Measurements from ENCODE around the gene TEFM.
A peak's percentile ranks its signal among the peaks of the same experiment; 100 is the strongest.
"Not testable (repeated sequence)": the region's sequence is repeated elsewhere in the genome, so short reads cannot be mapped to it uniquely, and the experiment has no call there.

The TEFM gene

DNA sequence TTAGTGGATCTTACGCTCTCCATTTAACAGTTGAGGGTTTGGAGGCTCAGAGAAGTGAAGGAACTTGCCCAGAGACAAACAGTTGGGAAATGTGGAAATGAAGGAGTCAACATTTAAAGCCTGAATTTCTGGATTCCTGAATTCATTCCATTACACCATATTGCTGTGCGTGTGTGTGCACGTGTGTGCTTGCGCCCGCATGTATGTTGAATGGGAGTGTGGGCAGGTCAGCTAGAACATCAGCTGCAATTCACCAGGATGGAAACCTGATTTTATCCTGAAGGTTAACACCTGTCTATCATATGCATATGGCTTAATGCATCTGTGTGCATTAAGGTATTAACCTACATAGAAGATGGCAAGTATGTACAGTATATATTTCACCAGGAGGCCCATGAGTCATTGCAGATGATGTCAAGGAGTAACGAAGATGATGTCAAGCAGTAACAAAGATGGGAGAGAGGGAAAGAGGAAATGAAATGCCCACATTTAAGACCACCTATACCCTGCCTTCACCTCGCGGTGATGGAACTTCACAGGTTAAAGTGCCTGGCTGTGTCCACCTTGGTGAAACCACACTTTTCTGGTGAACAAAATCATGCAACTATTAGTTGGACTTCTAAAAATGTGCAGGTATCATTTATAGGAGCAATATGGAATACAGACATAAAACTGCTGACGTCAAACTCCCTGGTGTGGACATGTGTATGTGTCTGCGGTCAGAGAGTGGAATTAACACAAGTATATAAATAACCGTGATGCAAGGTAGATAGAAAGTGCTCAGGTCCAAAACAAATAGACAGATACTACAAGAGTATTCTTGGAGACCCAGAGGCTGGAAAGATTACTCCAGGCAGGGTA lies 14.9 kb upstream of the TEFM start:
- TF ChIP-seq, protein P1, sequence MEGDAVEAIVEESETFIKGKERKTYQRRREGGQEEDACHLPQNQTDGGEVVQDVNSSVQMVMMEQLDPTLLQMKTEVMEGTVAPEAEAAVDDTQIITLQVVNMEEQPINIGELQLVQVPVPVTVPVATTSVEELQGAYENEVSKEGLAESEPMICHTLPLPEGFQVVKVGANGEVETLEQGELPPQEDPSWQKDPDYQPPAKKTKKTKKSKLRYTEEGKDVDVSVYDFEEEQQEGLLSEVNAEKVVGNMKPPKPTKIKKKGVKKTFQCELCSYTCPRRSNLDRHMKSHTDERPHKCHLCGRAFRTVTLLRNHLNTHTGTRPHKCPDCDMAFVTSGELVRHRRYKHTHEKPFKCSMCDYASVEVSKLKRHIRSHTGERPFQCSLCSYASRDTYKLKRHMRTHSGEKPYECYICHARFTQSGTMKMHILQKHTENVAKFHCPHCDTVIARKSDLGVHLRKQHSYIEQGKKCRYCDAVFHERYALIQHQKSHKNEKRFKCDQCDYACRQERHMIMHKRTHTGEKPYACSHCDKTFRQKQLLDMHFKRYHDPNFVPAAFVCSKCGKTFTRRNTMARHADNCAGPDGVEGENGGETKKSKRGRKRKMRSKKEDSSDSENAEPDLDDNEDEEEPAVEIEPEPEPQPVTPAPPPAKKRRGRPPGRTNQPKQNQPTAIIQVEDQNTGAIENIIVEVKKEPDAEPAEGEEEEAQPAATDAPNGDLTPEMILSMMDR (IDR thresholded peaks at IDR 0.05; ENCODE audit: control insufficient read depth, extremely low read depth, insufficient read depth): no peak
- no peak for DNase-seq (ENCODE audit: low read depth)
- H3K4me3 ChIP-seq (ENCODE audit: low read depth, low read length): peak overlapping the region; percentile 46

DNA sequence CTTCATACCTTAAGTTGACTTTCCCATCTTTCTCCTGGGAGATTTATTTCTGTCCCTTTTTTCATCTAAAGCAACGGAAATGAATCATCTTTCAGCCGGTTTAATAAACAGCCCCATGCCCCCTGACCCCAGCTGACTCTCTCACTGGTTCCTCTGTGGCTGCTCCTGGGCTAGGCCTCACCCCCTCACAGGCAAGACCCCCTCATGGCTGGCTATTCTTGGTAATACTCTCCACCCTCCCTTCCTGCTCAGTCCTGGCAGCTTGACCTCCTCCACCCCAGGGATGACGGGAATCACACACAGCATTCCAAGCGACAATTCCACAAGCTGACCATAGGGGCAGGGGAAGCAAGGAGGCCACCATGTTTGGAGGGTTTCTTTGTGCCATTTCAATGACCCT lies 14.2 kb upstream of the TEFM start:
- no peak overlapping the region for H3K4me3 ChIP-seq (ENCODE audit: low read depth, low read length)
- TF ChIP-seq, protein P1 (IDR thresholded peaks at IDR 0.05; ENCODE audit: control insufficient read depth, extremely low read depth, insufficient read depth): no peak
- DNase-seq (ENCODE audit: low read depth): no peak

DNA sequence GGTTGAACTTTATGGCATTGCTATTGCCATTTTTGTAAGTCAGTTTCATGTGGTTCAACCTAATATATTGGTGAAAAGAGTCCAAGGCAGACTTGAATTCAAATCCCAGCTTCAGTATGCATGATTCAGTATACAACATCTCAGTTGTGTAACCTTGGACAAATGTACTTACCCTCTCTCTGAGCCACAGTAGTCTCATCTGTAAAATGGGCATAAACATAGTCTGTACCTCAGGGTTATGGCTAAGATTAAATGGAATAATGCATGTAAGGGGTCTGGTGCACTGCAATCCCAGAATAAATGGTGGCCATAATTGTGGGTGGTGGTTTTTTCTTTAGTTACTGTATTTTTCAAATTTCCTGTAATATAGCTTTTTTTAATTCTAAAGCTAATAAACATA lies 11.0 kb upstream of the TEFM start:
- H3K4me3 ChIP-seq (ENCODE audit: low read depth, low read length): no peak overlapping the region
- DNase-seq (ENCODE audit: low read depth): no peak
- TF ChIP-seq, protein P1 (IDR thresholded peaks at IDR 0.05; ENCODE audit: control insufficient read depth, extremely low read depth, insufficient read depth): no peak

DNA sequence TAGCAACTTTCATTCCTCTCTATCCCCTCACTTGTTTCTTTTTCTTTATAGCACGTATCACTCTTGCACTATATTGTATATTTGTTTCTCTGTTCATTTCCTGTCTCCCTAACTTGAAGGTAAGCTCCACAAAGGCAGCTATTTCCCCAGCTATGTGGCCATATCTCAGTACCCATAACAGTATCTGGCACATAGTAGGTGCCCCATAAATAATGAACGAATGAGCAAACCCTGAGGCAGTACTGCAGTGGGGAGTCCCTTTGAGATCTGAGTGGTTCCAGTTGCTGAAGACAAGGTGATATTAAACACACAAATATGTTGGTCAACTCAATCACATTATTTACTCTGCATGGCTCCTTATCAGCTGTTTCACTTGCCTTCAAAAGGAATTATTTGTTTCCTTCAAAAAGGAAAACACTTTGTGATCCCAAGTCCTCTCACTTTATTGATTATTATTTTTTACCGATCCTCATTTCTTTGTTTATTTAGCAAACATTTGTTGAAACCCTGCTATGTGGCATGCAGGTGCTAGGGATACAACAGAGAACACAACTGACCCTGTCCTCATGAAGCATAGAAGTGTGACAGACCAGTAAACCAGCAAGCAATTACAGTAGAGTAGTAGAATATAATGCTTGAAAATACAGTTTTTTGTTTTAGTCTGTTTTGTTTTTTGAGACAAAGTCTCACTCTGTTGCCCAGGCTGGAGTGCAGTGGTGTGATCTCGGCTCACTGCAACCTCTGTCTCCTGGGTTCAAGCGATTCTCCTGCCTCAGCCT lies 10.0 kb upstream of the TEFM start:
- TF ChIP-seq, protein P1 (IDR thresholded peaks at IDR 0.05; ENCODE audit: control insufficient read depth, extremely low read depth, insufficient read depth): no peak
- no peak for DNase-seq (ENCODE audit: low read depth)
- no peak overlapping the region for H3K4me3 ChIP-seq (ENCODE audit: low read depth, low read length)

DNA sequence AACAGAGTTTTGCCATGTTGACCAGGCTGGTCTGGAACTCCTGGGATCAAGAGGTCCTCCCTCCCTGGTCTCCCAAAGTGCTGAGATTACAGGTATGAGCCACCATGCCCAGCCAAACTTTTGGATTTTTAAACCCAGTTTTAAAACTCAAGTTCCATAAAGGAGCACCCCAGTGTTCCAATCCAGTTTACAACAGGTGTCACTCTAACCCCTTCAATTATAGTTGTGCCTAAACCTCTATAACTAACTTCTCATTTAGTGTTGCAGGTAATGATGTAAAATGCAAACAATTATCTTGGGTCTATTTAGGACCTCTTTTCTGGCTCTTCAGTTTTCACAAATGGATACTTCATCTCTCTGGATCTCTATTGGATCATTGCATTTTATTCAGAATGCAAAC lies 7.9 kb upstream of the TEFM start:
- TF ChIP-seq, protein P1 (IDR thresholded peaks at IDR 0.05; ENCODE audit: control insufficient read depth, extremely low read depth, insufficient read depth): no peak
- DNase-seq (ENCODE audit: low read depth): no peak

DNA sequence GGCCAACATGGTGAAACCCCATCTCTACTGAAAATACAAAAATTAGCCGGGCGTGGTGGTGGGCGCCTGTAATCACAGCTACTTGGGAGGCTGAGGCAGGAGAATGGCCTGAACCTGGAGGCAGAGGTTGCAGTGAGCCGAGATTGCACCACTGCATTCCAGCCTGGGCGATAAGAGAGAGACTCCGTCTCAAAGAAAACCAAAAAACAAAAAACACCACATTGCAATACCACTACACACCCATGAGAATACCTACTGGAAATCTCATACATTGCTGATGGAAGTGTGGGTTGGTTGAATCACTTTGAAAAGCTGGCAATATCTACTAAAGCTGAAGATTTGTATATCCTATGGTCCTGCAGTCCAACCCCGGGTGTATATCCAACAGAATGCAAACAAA lies 4.1 kb upstream of the TEFM start:
- not testable (repeated sequence) for H3K4me3 ChIP-seq (ENCODE audit: low read depth, low read length); DNase-seq (ENCODE audit: low read depth)

More for the DNA sequence above, 7.9 kb upstream of the TEFM start:
- H3K4me3 ChIP-seq (ENCODE audit: low read depth, low read length): no peak overlapping the region

DNA sequence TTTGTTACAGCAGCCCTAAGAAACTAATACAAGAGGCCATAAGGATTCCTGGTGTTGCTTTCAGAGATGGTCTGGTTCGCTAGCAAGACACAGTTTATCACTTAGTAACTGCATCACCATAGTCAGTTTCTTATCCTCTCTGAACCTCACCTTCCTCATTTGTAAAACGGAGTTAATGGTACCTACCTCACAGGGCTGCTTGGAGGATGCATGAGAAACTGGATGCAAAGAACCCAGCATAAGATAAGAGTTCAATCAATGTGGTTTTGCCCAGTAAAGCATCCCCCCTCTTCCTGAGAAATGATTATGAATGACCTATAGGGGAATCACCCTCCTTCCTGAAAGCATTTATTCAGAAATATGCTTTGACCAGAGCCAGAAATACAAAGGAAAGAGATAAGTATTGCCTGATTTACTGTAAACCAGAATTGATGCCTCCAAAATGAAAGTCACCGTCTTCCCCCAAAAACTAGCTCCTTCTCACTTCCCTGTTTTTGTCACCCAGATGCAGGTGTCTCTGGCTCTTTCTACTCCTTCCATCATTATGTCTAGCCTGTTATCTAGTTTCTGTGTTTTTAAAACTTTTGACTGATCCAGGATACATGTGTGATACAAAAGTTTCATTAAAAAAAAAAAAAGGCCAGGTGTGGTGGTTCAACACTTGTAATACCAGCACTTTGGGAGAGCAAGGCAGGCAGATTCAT lies 2.8 kb upstream of the TEFM start:
- TF ChIP-seq, protein P1 (IDR thresholded peaks at IDR 0.05; ENCODE audit: control insufficient read depth, extremely low read depth, insufficient read depth): no peak
- no peak for DNase-seq (ENCODE audit: low read depth)
- H3K4me3 ChIP-seq (ENCODE audit: low read depth, low read length): no peak overlapping the region

Measured in LNCaP clone FGC (cell line).